Measurements from ENCODE around the gene MYO3B. TPM values are rescaled to one million over a fixed set of nuclear protein-coding genes. Genes with fewer than 3 reads are reported as not detected.

Gene MYO3B
- total and polyA plus RNA-seq, 2 donors (not counting 3 experiments of a cell fraction or from before 2014, with no cell fraction given), result 0.03 TPM; not detected in 1

- H3K9ac ChIP-seq (replicated peaks; ENCODE audit: extremely low read depth, insufficient read depth, low read length), result no peak overlapping the region
- dilution Hi-C loops (cut with MboI; ENCODE audit: extremely low pct_ligation_motif_present, low sequenced_read_pairs) (no loop called here), intact Hi-C loops (cut with micrococcal nuclease) (loop anchor here (1.0 to 5.0 kb wide), 6 partner anchors 38 to 549 kb away; partner anchors contain the start of gene GAD1)
- H3K36me3 ChIP-seq (ENCODE audit: control insufficient read depth in 2 of 2, extremely low read depth in 1 of 2, insufficient read depth in 2 of 2, low read length in 2 of 2), result no peaks in the 10 kb centered on the region
- POLR2A ChIA-PET, result interaction anchor here (0.6 kb wide), 1 partner anchor 493 kb away, joined by 7 read pairs; no protein-coding TSS in a partner anchor
- H3K9me1 ChIP-seq (replicated peaks; ENCODE audit: control insufficient read depth, extremely low read depth, insufficient read depth, low read length), result no peaks in the 10 kb centered on the region
- CTCF ChIA-PET, result interaction anchor here (0.7 to 3.5 kb wide), 25 partner anchors 9 to 871 kb away, joined by 3 to 26 read pairs (median 4); partner anchors contain the start of gene GAD1
- H3K4me3 ChIP-seq (replicated peaks in 1 of 3; ENCODE audit: insufficient read depth in 1 of 3, low read depth in 1 of 3, low read length in 3 of 3), result no peak overlapping the region
- no peak for DNase-seq (ENCODE audit: low read depth, low spot score)
- no peaks in the 10 kb centered on the region for H3K9me3 ChIP-seq (replicated peaks; ENCODE audit: control insufficient read depth, insufficient read depth, low read length)
- no peaks in the 10 kb centered on the region for H3K79me2 ChIP-seq (ENCODE audit: control insufficient read depth, insufficient read depth, low read length)
- no peak for FAIRE-seq
- H3K27me3 ChIP-seq (ENCODE audit: control insufficient read depth in 2 of 2, insufficient read depth in 2 of 2, low read length in 2 of 2), result peaks cover 4 to 6% of the 10 kb centered on the region in 2 experiments
- no peaks in the 10 kb centered on the region for H3K4me1 ChIP-seq (ENCODE audit: control insufficient read depth, extremely low read depth, insufficient read depth, low read length)
- no peak overlapping the region for H2AFZ ChIP-seq (ENCODE audit: low read depth, low read length)
- H3K27ac ChIP-seq (ENCODE audit: insufficient read depth, low read depth, low read length), result no peak overlapping the region
- no peaks in the 10 kb centered on the region for H4K20me1 ChIP-seq (replicated peaks; ENCODE audit: control insufficient read depth, extremely low read depth, insufficient read depth, low read length)
- TF ChIP-seq FOS (IDR thresholded peaks at IDR 0.05; ENCODE audit: borderline replicate concordance, insufficient read depth, low read length), result no peak
- TF ChIP-seq EZH2 (IDR thresholded peaks at IDR 0.05; ENCODE audit: borderline replicate concordance, low read depth, low read length, severe bottlenecking), result no peak
- no peak for TF ChIP-seq MYC (IDR thresholded peaks at IDR 0.05; ENCODE audit: low read depth, low read length)
- no peak for TF ChIP-seq GATA2 (IDR thresholded peaks at IDR 0.05; ENCODE audit: insufficient read depth, insufficient read length, low read depth, low read length)
- TF ChIP-seq POLR2A (IDR thresholded peaks at IDR 0.05; ENCODE audit: low read depth, low read length), result no peak
- no peak for TF ChIP-seq JUN (IDR thresholded peaks at IDR 0.05; ENCODE audit: borderline replicate concordance, insufficient read depth, insufficient read length, low read depth)
- TF ChIP-seq MAX (IDR thresholded peaks at IDR 0.05; ENCODE audit: insufficient read depth, insufficient read length), result no peak
- TF ChIP-seq POLR2AphosphoS5 (IDR thresholded peaks at IDR 0.05; ENCODE audit: insufficient read depth, low read depth, low read length), result no peak
- TF ChIP-seq CTCF (IDR thresholded peaks at IDR 0.05; ENCODE audit: extremely low read depth in 1 of 2, insufficient read depth in 1 of 2, low read depth in 1 of 2, low read length in 2 of 2), result no peak
- BruUV-seq (replicated peaks), result no TSS peak
- no peak overlapping the region for H3K4me2 ChIP-seq (ENCODE audit: insufficient read depth, low read length)
Measured at GRCh38 chr2:170323743-170324142, 145.8 kb downstream of the MYO3B start.
